ENCODE data around the gene SLC4A1AP.

Gene SLC4A1AP

GRCh38 chr2:27720004-27720551 is 56.4 kb downstream of the SLC4A1AP start:
- H3K9me3 ChIP-seq (ENCODE audit: insufficient read depth, low read length), result no peaks in the 10 kb centered on the region
- no peak overlapping the region for H3K4me2 ChIP-seq (ENCODE audit: low read depth, low read length, poor library complexity, severe bottlenecking)
- no peaks in the 10 kb centered on the region for H3K36me3 ChIP-seq (ENCODE audit: low read length)
- TF ChIP-seq, protein P1, sequence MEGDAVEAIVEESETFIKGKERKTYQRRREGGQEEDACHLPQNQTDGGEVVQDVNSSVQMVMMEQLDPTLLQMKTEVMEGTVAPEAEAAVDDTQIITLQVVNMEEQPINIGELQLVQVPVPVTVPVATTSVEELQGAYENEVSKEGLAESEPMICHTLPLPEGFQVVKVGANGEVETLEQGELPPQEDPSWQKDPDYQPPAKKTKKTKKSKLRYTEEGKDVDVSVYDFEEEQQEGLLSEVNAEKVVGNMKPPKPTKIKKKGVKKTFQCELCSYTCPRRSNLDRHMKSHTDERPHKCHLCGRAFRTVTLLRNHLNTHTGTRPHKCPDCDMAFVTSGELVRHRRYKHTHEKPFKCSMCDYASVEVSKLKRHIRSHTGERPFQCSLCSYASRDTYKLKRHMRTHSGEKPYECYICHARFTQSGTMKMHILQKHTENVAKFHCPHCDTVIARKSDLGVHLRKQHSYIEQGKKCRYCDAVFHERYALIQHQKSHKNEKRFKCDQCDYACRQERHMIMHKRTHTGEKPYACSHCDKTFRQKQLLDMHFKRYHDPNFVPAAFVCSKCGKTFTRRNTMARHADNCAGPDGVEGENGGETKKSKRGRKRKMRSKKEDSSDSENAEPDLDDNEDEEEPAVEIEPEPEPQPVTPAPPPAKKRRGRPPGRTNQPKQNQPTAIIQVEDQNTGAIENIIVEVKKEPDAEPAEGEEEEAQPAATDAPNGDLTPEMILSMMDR (IDR thresholded peaks at IDR 0.05; ENCODE audit: insufficient read depth, low read length, poor library complexity, severe bottlenecking), result no peak
- TF ChIP-seq EZH2phosphoT487 (conservative IDR thresholded peaks at IDR 0.05; ENCODE audit: low read length), result no peak
- no peaks in the 10 kb centered on the region for H4K20me1 ChIP-seq (ENCODE audit: low read depth, low read length)
- no peaks in the 10 kb centered on the region for H3K9me2 ChIP-seq (replicated peaks; ENCODE audit: insufficient read depth, low read length)
- H3K9ac ChIP-seq (ENCODE audit: low read length), result no peak overlapping the region
- no peaks in the 10 kb centered on the region for H3K79me2 ChIP-seq (ENCODE audit: insufficient read depth, low read length)
- H3F3A ChIP-seq (ENCODE audit: insufficient read depth), result no peaks in the 10 kb centered on the region
- no peak overlapping the region for H2AFZ ChIP-seq (ENCODE audit: low read depth, low read length, severe bottlenecking)
- H3K4me3 ChIP-seq (ENCODE audit: insufficient read depth, low read length, poor library complexity, severe bottlenecking), result no peak overlapping the region
- H3K27ac ChIP-seq (ENCODE audit: low read depth, low read length), result no peak overlapping the region
- H3K27me3 ChIP-seq (ENCODE audit: low read length), result no peaks in the 10 kb centered on the region

GRCh38 chr2:27721335-27721734 is 57.6 kb downstream of the SLC4A1AP start:
- TF ChIP-seq, protein P1 (IDR thresholded peaks at IDR 0.05; ENCODE audit: insufficient read depth, low read length, poor library complexity, severe bottlenecking), result no peak
- TF ChIP-seq EZH2phosphoT487 (conservative IDR thresholded peaks at IDR 0.05; ENCODE audit: low read length), result no peak
- H3K4me2 ChIP-seq (ENCODE audit: low read depth, low read length, poor library complexity, severe bottlenecking), result no peak overlapping the region
- H4K20me1 ChIP-seq (ENCODE audit: low read depth, low read length), result no peaks in the 10 kb centered on the region
- H3K79me2 ChIP-seq (ENCODE audit: insufficient read depth, low read length), result no peaks in the 10 kb centered on the region
- H2AFZ ChIP-seq (ENCODE audit: low read depth, low read length, severe bottlenecking), result no peak overlapping the region
- H3K9me3 ChIP-seq (ENCODE audit: insufficient read depth, low read length), result no peaks in the 10 kb centered on the region
- no peaks in the 10 kb centered on the region for H3K36me3 ChIP-seq (ENCODE audit: low read length)
- no peak overlapping the region for H3K4me3 ChIP-seq (ENCODE audit: insufficient read depth, low read length, poor library complexity, severe bottlenecking)
- H3K27ac ChIP-seq (ENCODE audit: low read depth, low read length), result no peak overlapping the region
- H3K9ac ChIP-seq (ENCODE audit: low read length), result no peak overlapping the region
- no peaks in the 10 kb centered on the region for H3K9me2 ChIP-seq (replicated peaks; ENCODE audit: insufficient read depth, low read length)
- no peaks in the 10 kb centered on the region for H3K27me3 ChIP-seq (ENCODE audit: low read length)
- H3F3A ChIP-seq (ENCODE audit: insufficient read depth), result no peaks in the 10 kb centered on the region

- Histone ChIP-seq H3K4me2 (ENCODE audit: low read depth, low read length, poor library complexity, severe bottlenecking) (no peak overlapping the region), H3K4me3 (ENCODE audit: insufficient read depth, low read length, poor library complexity, severe bottlenecking) (no peak overlapping the region), H4K20me1 (ENCODE audit: low read depth, low read length) (no peaks in the 10 kb centered on the region), H3K9me3 (ENCODE audit: insufficient read depth, low read length) (no peaks in the 10 kb centered on the region), H3K36me3 (ENCODE audit: low read length) (no peaks in the 10 kb centered on the region), H3K27me3 (ENCODE audit: low read length) (no peaks in the 10 kb centered on the region), H3K27ac (ENCODE audit: low read depth, low read length) (no peak overlapping the region), H3K79me2 (ENCODE audit: insufficient read depth, low read length) (no peaks in the 10 kb centered on the region), H3K9ac (ENCODE audit: low read length) (no peak overlapping the region), H3F3A (ENCODE audit: insufficient read depth) (no peaks in the 10 kb centered on the region), H2AFZ (ENCODE audit: low read depth, low read length, severe bottlenecking) (no peak overlapping the region), H3K9me2 (replicated peaks; ENCODE audit: insufficient read depth, low read length) (no peaks in the 10 kb centered on the region)
- TF ChIP-seq, protein P1 (IDR thresholded peaks at IDR 0.05; ENCODE audit: insufficient read depth, low read length, poor library complexity, severe bottlenecking), result no peak
- no peak for TF ChIP-seq EZH2phosphoT487 (conservative IDR thresholded peaks at IDR 0.05; ENCODE audit: low read length)
Measured at GRCh38 chr2:27721884-27722485, 58.3 kb downstream of the SLC4A1AP start.
